ENCODE measurements around the gene HIPK1.

GRCh38 chr1:113972954-113973353, 43.8 kb downstream of the HIPK1 start:
- no peak for TF ChIP-seq ZFX (IDR thresholded peaks at IDR 0.05; ENCODE audit: borderline replicate concordance)
- no peak for TF ChIP-seq CTCF (IDR thresholded peaks at IDR 0.05)

All from 22Rv1 (cell line).